Heart left ventricle (tissue), 13 donors: ENCODE measurements around the gene MLH3.

Experiments
- CTCF ChIP-seq, 12 donors: fragments of 200-600 bp; sonication (generic) in 4 of 12; IDR thresholded peaks; one replicate each; pipeline versions ENCODE4 v1.5.0 to v1.8.0; 2018 to 2022; ENCODE audit warnings: antibody characterized with exemption in 12 of 12, mild to moderate bottlenecking in 5 of 12
- POLR2A ChIP-seq, 2 donors: fragments of 450-650 bp; IDR thresholded peaks; one replicate each; pipeline ENCODE4 v1.6.1; 2017; ENCODE audit warnings: antibody characterized with exemption in 2 of 2, mild to moderate bottlenecking in 2 of 2, moderate library complexity in 2 of 2
- donor health status: ischemic (EF 13 %, LVEDD 7.1; RV severe dilation, severe dysfunction).
- donor health status: DM: no; HTN: yes; CAD: no.
- donor health status: DM: no; HTN: no; CAD: no.
- donor health status: ischemic (EF 25% LVEDD 6.9; RV normal size, moderate dysfunction).
- donor health status: ischemic (EF 25% LVEDD 5.7; RV mildly dilated, moderate dysfunction).
- donor health status: ischemic (EF 35%, LVEDD 5.7; RV mildly dilated, moderate dysfunction).
- donor health status: nonischemic (EF 11% LVEDD 7.7; RV severe dilation, severe dysfunction).
- donor health status: DM: yes; HTN: yes; CAD: no.
- donor health status: PGD.
- donor health status: ischemic (EF 29% LVEDD 5.4; RV normal size, mild dysfunction).
- donor health status: nonischemic (EF 23%, LVEDD 6.1; RV moderate dilation, normal function).

DNA sequence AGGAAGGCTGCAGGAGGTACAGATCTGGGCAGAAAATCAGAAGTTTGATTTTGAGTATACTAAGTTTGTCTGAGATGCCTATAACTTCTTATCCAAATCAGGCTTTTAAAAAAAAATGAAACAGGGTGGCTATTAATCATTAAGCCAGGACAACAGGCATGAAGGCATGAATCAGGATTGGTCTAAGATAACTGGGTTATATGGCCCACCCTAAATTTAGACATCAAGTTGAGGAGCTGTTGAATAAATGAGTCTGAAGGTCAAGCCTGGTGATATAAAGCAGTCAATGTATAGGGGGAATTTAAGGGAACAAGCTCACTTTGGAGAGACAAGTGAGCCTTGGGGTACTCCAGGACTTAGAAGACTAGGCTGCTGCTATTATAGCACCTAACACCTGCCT is 46.9 kb upstream of the MLH3 start:
- TF ChIP-seq CTCF (IDR thresholded peaks at IDR 0.05): no peak
- TF ChIP-seq POLR2A (IDR thresholded peaks at IDR 0.05): no peak
